WERI-Rb-1 (cell line): ENCODE results near the gene C6orf62.
"Not testable (repeated sequence)": the region's sequence is repeated elsewhere in the genome, so short reads cannot be mapped to it uniquely, and the experiment has no call there.

Source experiments
- DNase-seq: peaks from one replicate; pipeline ENCODE4 v3.0.0-alpha.2; 2020
- H3K27ac ChIP-seq: fragments of 250-450 bp; sonication (Bioruptor Pico); 2 replicates; pipeline ENCODE4 v1.5.1; 2020; ENCODE audit warnings: mild to moderate bottlenecking, moderate library complexity
- H3K27me3 ChIP-seq: fragments of 250-450 bp; sonication (Bioruptor Pico); 2 replicates; pipeline ENCODE4 v1.5.1; 2021; ENCODE audit warnings: mild to moderate bottlenecking, low read depth, moderate library complexity; ENCODE audit not compliant: insufficient read depth, severe bottlenecking
- H3K36me3 ChIP-seq: fragments of 250-450 bp; sonication (Bioruptor Pico); 2 replicates; pipeline ENCODE4 v1.5.1; 2020; ENCODE audit warnings: mild to moderate bottlenecking, moderate library complexity
- H3K4me3 ChIP-seq: 2 replicates; pipeline ENCODE4 v1.5.1; 2011; ENCODE audit warnings: low read depth, mild to moderate bottlenecking, control low read depth, low read length
- H3K9me3 ChIP-seq: fragments of 250-450 bp; sonication (Bioruptor Pico); 2 replicates; pipeline ENCODE4 v1.5.1; 2021; ENCODE audit warnings: mild to moderate bottlenecking, moderate library complexity; ENCODE audit not compliant: severe bottlenecking
- TF ChIP-seq, protein P1 (sequence below): IDR thresholded peaks from 2 replicates; pipeline ENCODE4 v1.5.1; 2011; ENCODE audit warnings: low read depth, mild to moderate bottlenecking, control low read depth, inconsistent platforms, low read length

C6orf62 gene

GRCh38 chr6:24753545-24753944, 34.6 kb upstream of the C6orf62 start:
- TF ChIP-seq, protein P1, sequence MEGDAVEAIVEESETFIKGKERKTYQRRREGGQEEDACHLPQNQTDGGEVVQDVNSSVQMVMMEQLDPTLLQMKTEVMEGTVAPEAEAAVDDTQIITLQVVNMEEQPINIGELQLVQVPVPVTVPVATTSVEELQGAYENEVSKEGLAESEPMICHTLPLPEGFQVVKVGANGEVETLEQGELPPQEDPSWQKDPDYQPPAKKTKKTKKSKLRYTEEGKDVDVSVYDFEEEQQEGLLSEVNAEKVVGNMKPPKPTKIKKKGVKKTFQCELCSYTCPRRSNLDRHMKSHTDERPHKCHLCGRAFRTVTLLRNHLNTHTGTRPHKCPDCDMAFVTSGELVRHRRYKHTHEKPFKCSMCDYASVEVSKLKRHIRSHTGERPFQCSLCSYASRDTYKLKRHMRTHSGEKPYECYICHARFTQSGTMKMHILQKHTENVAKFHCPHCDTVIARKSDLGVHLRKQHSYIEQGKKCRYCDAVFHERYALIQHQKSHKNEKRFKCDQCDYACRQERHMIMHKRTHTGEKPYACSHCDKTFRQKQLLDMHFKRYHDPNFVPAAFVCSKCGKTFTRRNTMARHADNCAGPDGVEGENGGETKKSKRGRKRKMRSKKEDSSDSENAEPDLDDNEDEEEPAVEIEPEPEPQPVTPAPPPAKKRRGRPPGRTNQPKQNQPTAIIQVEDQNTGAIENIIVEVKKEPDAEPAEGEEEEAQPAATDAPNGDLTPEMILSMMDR, result no peak
- H3K27ac ChIP-seq, result no peak overlapping the region
- no peak overlapping the region for H3K4me3 ChIP-seq
- no peaks in the 10 kb centered on the region for H3K27me3 ChIP-seq
- H3K9me3 ChIP-seq, result peaks cover 4% of the 10 kb centered on the region
- no peaks in the 10 kb centered on the region for H3K36me3 ChIP-seq
- no peak for DNase-seq

DNA sequence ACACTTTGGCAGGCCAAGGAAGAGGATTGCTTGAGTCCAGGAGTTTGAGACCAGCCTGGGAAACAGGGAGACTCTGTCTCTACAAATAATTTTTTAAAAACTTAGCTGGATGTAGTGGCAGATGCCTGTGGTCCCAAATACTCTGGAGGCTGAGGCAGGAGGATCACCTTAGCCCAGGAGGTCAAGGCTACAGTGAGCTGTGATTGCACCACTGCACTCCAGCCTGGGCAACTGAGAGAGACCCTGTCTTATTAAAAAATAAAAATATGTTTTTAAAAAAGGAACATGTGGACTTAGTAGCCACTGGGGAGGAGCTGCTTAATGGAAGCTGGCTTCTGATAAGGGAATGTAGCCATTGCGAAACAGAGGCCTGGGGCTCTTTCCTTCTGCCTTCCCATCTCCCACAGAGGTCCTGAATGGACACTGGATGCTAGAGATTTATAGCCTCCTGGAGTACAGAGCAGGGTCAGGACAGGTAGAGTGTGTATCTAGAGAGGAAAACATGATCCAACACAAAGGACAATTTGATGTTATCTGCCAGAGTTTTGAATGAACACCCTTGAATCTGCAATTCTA, 34.1 kb upstream of the C6orf62 start:
- Histone ChIP-seq H3K4me3 (no peak overlapping the region), H3K36me3 (no peaks in the 10 kb centered on the region), H3K27me3 (no peaks in the 10 kb centered on the region), H3K27ac (no peak overlapping the region), H3K9me3 (peaks cover 4% of the 10 kb centered on the region)
- TF ChIP-seq, protein P1, result no peak
- DNase-seq, result no peak

DNA sequence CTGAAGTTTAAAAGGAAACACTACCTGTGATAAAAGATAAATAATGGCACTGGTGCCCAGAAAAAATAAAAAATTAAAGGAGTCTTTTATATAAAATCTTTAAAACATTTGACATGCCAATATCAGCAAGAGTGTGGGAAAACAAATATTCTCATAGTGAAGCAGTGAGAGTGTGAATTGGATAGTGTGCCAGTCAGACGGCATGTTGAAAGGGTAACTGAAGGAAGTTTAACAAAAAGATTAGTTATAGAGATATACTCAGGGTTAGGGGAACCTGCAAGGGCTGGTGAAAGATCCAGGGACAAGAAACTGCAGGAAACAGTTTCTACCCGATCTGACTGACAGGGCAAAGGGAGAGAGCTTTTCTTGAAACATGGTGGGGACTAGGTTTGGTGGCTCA, 33.5 kb upstream of the C6orf62 start:
- H3K27me3 ChIP-seq, result no peaks in the 10 kb centered on the region
- no peak overlapping the region for H3K4me3 ChIP-seq
- peaks cover 4% of the 10 kb centered on the region for H3K9me3 ChIP-seq
- TF ChIP-seq, protein P1, result no peak
- no peaks in the 10 kb centered on the region for H3K36me3 ChIP-seq
- no peak overlapping the region for H3K27ac ChIP-seq
- no peak for DNase-seq

DNA sequence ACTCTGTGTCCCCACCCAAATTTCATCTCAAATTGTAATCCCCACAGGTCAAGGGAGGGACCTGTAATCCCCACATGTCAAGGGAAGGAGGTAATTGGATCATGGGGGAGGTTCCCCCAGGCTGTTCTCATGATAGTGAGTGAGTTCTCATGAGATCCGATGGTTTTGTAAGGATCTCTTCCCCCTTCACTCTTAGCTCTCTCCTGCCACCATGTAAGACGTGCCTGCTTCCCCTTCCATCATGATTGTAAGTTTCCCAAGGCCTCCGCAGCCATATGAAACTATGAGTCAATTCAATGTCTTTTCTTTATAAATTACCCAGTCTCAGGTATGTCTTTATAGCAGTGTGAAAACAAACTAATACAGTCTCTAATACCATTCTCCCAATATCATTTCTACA, 31.9 kb upstream of the C6orf62 start:
- not testable (repeated sequence) for H3K9me3 ChIP-seq, H3K27me3 ChIP-seq, H3K36me3 ChIP-seq, H3K4me3 ChIP-seq, DNase-seq, H3K27ac ChIP-seq

GRCh38 chr6:24749297-24749696, 30.3 kb upstream of the C6orf62 start:
- Histone ChIP-seq H3K9me3 (peaks cover 4% of the 10 kb centered on the region), H3K4me3 (no peak overlapping the region), H3K36me3 (no peaks in the 10 kb centered on the region), H3K27me3 (no peaks in the 10 kb centered on the region), H3K27ac (no peak overlapping the region)
- DNase-seq, result no peak
- TF ChIP-seq, protein P1, result no peak

- H3K4me3 ChIP-seq, result no peak overlapping the region
- H3K36me3 ChIP-seq, result no peaks in the 10 kb centered on the region
- no peaks in the 10 kb centered on the region for H3K27me3 ChIP-seq
- TF ChIP-seq, protein P1, result no peak
- DNase-seq, result no peak
- H3K27ac ChIP-seq, result no peak overlapping the region
- H3K9me3 ChIP-seq, result no peaks in the 10 kb centered on the region
These were observed 26.0 kb upstream of the C6orf62 start for GRCh38 chr6:24744911-24745310.
